ENCODE measurements around the gene CHID1. TPM values are rescaled to one million over a fixed set of nuclear protein-coding genes. Genes with fewer than 3 reads are reported as not detected.

The CHID1 gene
- total RNA-seq, 6 experiments from 2014 or later = 61.1 to 157 (median 78.7) TPM

DNA sequence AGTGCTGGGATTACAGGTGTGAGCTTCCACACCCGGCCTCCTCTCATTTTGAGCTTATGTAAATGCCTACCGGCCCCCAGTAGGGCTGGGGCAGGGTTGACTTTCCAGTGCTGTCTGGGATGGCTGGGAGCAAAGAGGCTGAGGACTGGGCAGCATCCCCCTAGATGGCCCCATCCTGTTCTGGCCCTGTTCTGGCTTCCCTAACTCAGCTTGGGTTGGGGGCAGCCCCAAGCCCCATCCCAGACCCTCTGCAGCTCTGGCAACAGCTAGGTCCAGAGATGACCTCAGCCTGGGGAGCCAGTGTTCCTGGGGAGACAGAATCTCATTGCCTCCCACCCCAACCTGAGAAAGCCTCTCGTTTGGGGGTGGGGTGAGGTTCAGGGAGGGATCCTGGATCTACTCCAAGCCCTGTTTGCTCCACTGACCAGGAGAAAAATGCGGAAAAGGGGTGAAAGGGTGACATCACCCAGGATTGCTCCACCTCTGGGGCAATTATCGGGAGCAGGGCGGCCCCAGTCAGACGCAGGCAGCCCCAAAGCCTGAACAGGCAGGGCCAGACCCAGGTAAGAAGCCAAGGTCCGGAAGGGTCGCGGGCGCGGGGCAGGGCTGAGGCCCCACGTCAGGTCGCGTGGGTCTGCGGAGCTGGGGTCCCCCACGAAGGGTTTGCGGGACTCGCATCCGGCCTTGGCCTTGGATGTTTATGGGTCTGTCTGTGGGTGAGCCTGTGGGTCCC is 92.0 kb downstream of the CHID1 start, which contains the start of gene PNPLA2:
PNPLA2 (plus strand) TSS at position 519 of the 733 bp plus-strand sequence. CDS start 805 bp downstream, outside the sequence.
- TF ChIP-seq POLR2A (IDR thresholded peaks at IDR 0.05) = peak; percentile 60
- TF ChIP-seq, protein P1, sequence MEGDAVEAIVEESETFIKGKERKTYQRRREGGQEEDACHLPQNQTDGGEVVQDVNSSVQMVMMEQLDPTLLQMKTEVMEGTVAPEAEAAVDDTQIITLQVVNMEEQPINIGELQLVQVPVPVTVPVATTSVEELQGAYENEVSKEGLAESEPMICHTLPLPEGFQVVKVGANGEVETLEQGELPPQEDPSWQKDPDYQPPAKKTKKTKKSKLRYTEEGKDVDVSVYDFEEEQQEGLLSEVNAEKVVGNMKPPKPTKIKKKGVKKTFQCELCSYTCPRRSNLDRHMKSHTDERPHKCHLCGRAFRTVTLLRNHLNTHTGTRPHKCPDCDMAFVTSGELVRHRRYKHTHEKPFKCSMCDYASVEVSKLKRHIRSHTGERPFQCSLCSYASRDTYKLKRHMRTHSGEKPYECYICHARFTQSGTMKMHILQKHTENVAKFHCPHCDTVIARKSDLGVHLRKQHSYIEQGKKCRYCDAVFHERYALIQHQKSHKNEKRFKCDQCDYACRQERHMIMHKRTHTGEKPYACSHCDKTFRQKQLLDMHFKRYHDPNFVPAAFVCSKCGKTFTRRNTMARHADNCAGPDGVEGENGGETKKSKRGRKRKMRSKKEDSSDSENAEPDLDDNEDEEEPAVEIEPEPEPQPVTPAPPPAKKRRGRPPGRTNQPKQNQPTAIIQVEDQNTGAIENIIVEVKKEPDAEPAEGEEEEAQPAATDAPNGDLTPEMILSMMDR (IDR thresholded peaks at IDR 0.05) = no peak
- H3K36me3 ChIP-seq = peaks cover 0 to 13% (median 0%) of the 10 kb centered on the region in 4 donors
- H3K27ac ChIP-seq = peak within 1 kb of the TSS; percentile 81 to 94 (median 88)
- no peaks in the 10 kb centered on the region for H3K27me3 ChIP-seq
- no peaks in the 10 kb centered on the region for H3K9me3 ChIP-seq
- H3K4me3 ChIP-seq = peak within 1 kb of the TSS; percentile 71 to 99 (median 94)
- 15% methylated on average over 4 of the region's 20 CpGs for WGBS (ENCODE audit: insufficient coverage, low coverage, low lambda C conversion rate, missing lambda C conversion rate)
- DNase-seq = no peak
- peak in 2 of 4 donors; percentile 1 to 17 for ATAC-seq
- H3K4me1 ChIP-seq = peaks cover 0 to 26% (median 11%) of the 10 kb centered on the region in 4 donors
- intact Hi-C loops (cut with DNase I) = no loop called here

Small RNAs within 50 kb of the gene (small RNA-seq; reads per million reads assigned to genes)
- gene RNU6-1025P = 0 reads per million in 2 experiments

Other genes with a start within 250 kb of the CHID1 start
- gene DEAF1, start 215.6 kb downstream of the CHID1 start, total RNA-seq = 10 to 100 TPM; 11.3 to 17.9 (median 14.0) TPM
- gene TMEM80, start 215.0 kb downstream of the CHID1 start, total RNA-seq = 10 to 100 TPM in 3 of 6 experiments, 1 to 10 TPM in 3; 6.9 to 15.5 (median 10.5) TPM
- gene EPS8L2, start 204.6 kb downstream of the CHID1 start, total RNA-seq = 100 to 1,000 TPM in 5 of 6 experiments, 10 to 100 TPM in 1; 95.8 to 184 (median 120) TPM
- gene TALDO1, start 163.3 kb downstream of the CHID1 start, total RNA-seq = 100 to 1,000 TPM; 102 to 184 (median 150) TPM
- gene GATD1, start 133.3 kb downstream of the CHID1 start, total RNA-seq = 10 to 100 TPM; 15.8 to 31.9 (median 27.7) TPM
- gene CEND1, start 120.7 kb downstream of the CHID1 start, total RNA-seq = not detected
- gene SLC25A22, start 112.5 kb downstream of the CHID1 start, total RNA-seq = 10 to 100 TPM; 20.6 to 40.2 (median 29.9) TPM
- gene PIDD1, start 105.6 kb downstream of the CHID1 start, total RNA-seq = 10 to 100 TPM in 2 of 6 experiments, 1 to 10 TPM in 4; 6.5 to 11.8 (median 9.8) TPM
- 100 to 1,000 TPM; 212 to 574 (median 457) TPM for gene RPLP2, start 100.8 kb downstream of the CHID1 start, total RNA-seq
- 10 to 100 TPM; 33.2 to 97.1 (median 69.6) TPM for gene PNPLA2, start 91.9 kb downstream of the CHID1 start, total RNA-seq
- gene CRACR2B, start 82.9 kb downstream of the CHID1 start, total RNA-seq = 1 to 10 TPM; 2.2 to 4.0 (median 3.1) TPM
- gene CD151, start 77.9 kb downstream of the CHID1 start, total RNA-seq = 100 to 1,000 TPM in 5 of 6 experiments, 10 to 100 TPM in 1; 70.8 to 156 (median 135) TPM
- 10 to 100 TPM; 34.5 to 88.1 (median 72.9) TPM for gene POLR2L, start 68.3 kb downstream of the CHID1 start, total RNA-seq
- gene TSPAN4, start 68.0 kb downstream of the CHID1 start, total RNA-seq = 10 to 100 TPM; 14.9 to 80.6 (median 30.5) TPM
- gene AP2A2, start 15.1 kb upstream of the CHID1 start, total RNA-seq = 10 to 100 TPM; 41.4 to 66.7 (median 53.8) TPM
- 1 to 10 TPM in 2 of 6 experiments, under 1 TPM in 4; 0.31 to 2.1 (median 0.72) TPM for gene MUC6, start 125.9 kb upstream of the CHID1 start, total RNA-seq
- gene MUC2, start 164.1 kb upstream of the CHID1 start, total RNA-seq = under 1 TPM in 1 of 6 experiments, not detected in 5; 0.04 TPM
- gene MUC5AC, start 247.1 kb upstream of the CHID1 start, total RNA-seq = not detected

Measured in right lobe of liver (tissue), 6 donors.